ENCODE data around the gene TSTD1. TPM values are rescaled to one million over a fixed set of nuclear protein-coding genes. Genes with fewer than 3 reads are reported as not detected.

TSTD1 gene, protein sequence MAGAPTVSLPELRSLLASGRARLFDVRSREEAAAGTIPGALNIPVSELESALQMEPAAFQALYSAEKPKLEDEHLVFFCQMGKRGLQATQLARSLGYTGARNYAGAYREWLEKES
- total RNA-seq = 0.73 TPM in 1 of 2 replicates, not detected in the other
- long read RNA-seq = 0 reads

DNA sequence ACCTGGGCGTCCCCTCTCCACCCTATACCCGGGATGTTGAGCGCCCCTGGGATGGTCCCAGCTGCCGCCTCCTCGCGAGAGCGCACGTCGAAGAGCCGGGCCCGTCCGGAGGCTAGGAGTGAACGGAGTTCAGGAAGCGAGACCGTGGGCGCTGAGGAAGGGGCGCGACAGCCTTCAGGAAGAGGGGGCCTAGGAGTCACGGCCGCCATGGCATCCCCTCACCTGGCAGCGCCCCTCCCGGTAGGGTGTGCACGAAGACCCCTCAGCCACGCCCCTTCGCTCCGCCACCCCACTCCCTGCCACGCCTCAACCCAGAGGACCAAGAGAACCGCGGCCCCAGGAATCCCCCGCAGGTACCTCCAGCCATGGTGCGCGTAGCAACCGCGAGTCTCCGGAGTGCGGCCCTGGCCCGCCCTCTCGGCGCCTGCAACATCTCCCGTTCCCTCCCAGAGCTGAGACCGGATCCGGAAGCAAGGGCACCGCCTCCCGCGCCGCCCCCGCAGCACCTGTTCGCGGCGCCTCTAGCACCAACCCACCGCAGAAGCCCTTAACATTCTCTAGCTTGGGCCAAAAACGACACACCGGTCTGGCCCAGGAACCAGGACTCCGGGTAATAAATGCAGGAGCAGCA is at the start of gene TSTD1:
TSS of gene TSTD1 (minus strand) at position 442 of the 631 bp plus-strand sequence. CDS start at position 367, 75 bp downstream.
- Mint-ChIP-seq H3K27me3 (ENCODE audit: unreplicated experiment) (no peaks in the 10 kb centered on the region), H3K36me3 (ENCODE audit: unreplicated experiment) (peaks cover 24% of the 10 kb centered on the region), H3K4me3 (ENCODE audit: unreplicated experiment) (no peak within 1 kb of the TSS), H3K27ac (ENCODE audit: unreplicated experiment) (no peak within 1 kb of the TSS), H3K4me1 (ENCODE audit: unreplicated experiment) (peaks cover 5% of the 10 kb centered on the region), H3K9me3 (ENCODE audit: unreplicated experiment) (no peaks in the 10 kb centered on the region)
- TF ChIP-seq CTCF (IDR thresholded peaks at IDR 0.05) = no peak
- no peak for DNase-seq (ENCODE audit: extremely low spot score, unreplicated experiment)

DNA sequence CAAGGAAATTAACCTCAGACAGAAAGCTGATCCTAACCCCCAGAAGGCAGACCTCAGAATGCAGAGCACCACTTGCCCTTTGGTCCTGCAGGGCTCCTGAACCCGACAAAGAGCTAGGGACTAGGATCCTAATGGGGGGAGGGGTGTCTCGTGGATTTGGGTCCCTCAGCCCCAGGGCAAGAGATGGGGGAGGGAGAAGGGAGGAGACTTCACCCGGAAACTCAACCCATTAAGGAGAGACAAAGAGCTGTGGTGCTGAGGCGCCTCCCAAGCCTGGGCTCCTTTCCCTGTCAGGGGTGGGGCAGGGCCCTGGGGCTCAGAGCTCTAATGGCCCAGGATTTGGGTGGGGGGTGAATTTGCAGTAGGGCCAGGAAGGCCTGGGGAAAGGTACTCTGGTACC is 47.7 kb upstream of the TSTD1 start:
- H3K27me3 Mint-ChIP-seq (ENCODE audit: unreplicated experiment) = no peaks in the 10 kb centered on the region
- TF ChIP-seq CTCF (IDR thresholded peaks at IDR 0.05) = no peak
- no peaks in the 10 kb centered on the region for H3K9me3 Mint-ChIP-seq (ENCODE audit: unreplicated experiment)
- H3K36me3 Mint-ChIP-seq (ENCODE audit: unreplicated experiment) = no peaks in the 10 kb centered on the region
- no peak overlapping the region for H3K4me3 Mint-ChIP-seq (ENCODE audit: unreplicated experiment)
- H3K27ac Mint-ChIP-seq (ENCODE audit: unreplicated experiment) = no peak overlapping the region
- no peak for DNase-seq (ENCODE audit: extremely low spot score, unreplicated experiment)
- peaks cover 7% of the 10 kb centered on the region for H3K4me1 Mint-ChIP-seq (ENCODE audit: unreplicated experiment)

DNA sequence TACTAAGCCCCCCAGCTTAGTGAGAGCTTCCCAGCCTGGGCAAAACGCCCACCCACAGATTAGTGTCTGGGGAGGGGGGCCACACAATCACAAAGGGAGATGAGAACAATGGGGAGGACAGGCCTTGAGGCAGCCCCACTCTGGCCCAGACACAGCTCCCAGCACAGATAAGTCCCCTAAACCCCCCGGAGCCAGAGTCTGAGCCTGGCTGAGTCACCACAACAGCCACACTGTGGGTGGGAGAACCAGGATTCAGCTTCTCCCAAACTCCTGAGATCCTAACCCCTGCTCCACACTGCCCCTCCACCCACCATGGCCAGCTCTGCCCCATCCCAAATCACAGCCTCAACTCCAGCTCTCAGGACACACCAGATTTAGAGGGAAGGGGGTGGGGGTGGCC is 46.4 kb upstream of the TSTD1 start:
- Mint-ChIP-seq H3K4me1 (ENCODE audit: unreplicated experiment) (peaks cover 7% of the 10 kb centered on the region), H3K36me3 (ENCODE audit: unreplicated experiment) (no peaks in the 10 kb centered on the region), H3K9me3 (ENCODE audit: unreplicated experiment) (no peaks in the 10 kb centered on the region), H3K27ac (ENCODE audit: unreplicated experiment) (no peak overlapping the region), H3K27me3 (ENCODE audit: unreplicated experiment) (no peaks in the 10 kb centered on the region), H3K4me3 (ENCODE audit: unreplicated experiment) (no peak overlapping the region)
- DNase-seq (ENCODE audit: extremely low spot score, unreplicated experiment) = no peak
- no peak for TF ChIP-seq CTCF (IDR thresholded peaks at IDR 0.05)

DNA sequence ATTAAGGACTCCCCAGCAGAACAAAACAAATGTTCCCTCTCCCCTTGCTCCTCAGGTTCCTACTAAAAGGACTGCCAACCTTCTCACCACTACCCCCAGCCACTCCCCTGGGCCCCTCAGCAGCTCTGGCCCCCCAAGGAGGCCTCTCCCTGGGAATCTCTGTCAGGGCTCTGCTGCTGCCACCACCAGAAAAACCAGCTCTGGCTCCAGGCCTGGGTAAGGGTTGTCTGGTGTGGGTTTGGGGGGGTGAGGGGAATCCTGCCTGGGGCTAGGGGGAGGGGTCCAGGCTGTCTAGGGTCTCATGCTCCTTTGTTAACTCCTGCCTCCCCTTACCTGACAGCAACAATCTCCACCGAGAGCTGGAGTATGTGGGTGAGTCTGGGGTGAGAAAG is 45.8 kb upstream of the TSTD1 start:
- no peak for TF ChIP-seq CTCF (IDR thresholded peaks at IDR 0.05)
- H3K4me1 Mint-ChIP-seq (ENCODE audit: unreplicated experiment) = peaks cover 7% of the 10 kb centered on the region
- no peaks in the 10 kb centered on the region for H3K9me3 Mint-ChIP-seq (ENCODE audit: unreplicated experiment)
- H3K27me3 Mint-ChIP-seq (ENCODE audit: unreplicated experiment) = no peaks in the 10 kb centered on the region
- H3K4me3 Mint-ChIP-seq (ENCODE audit: unreplicated experiment) = no peak overlapping the region
- no peak overlapping the region for H3K27ac Mint-ChIP-seq (ENCODE audit: unreplicated experiment)
- no peak for DNase-seq (ENCODE audit: extremely low spot score, unreplicated experiment)
- H3K36me3 Mint-ChIP-seq (ENCODE audit: unreplicated experiment) = no peaks in the 10 kb centered on the region

DNA sequence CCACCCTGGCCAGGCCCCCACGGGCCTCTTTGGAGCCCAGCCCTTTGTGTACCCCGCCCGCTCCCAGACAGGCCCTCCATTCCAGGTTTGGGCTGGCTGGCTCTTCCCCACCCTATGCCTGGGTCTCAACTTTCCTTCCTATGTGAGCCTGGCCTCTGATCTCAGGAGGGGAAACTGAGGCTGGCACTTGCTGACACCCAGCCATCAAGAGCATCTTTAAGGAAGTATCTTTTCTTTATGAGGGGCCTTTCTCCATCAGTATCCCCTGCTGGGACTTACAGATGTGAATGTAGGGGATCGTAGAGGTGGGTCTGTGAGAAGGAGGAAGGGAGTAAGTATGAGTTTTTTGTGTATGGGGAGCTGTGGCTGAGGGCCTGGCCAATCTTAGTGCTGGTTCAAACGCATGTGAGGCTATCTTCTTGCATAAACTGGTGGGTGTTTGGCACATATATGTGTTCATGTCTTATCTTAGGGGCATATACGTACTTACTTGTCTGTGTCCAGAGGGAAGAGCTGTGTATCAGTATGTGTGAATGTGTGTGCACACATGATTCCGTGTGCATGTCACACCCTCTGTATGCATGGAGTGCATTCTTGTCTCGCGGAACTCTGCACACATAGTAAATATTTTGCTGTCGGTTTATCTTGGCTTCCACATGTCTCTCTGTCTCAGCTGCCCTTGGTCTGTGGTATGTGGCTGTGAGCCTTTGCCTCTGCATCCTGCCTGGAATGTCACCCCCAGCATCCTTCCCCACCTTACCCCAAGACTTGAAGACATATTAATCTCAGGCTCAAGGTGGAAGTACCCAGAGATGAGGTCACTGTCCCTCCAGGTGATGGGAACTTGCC is 45.2 kb upstream of the TSTD1 start:
- no peak for TF ChIP-seq CTCF (IDR thresholded peaks at IDR 0.05)
- H3K27me3 Mint-ChIP-seq (ENCODE audit: unreplicated experiment) = no peaks in the 10 kb centered on the region
- H3K4me1 Mint-ChIP-seq (ENCODE audit: unreplicated experiment) = peaks cover 7% of the 10 kb centered on the region
- no peak for DNase-seq (ENCODE audit: extremely low spot score, unreplicated experiment)
- H3K36me3 Mint-ChIP-seq (ENCODE audit: unreplicated experiment) = no peaks in the 10 kb centered on the region
- no peak overlapping the region for H3K4me3 Mint-ChIP-seq (ENCODE audit: unreplicated experiment)
- H3K9me3 Mint-ChIP-seq (ENCODE audit: unreplicated experiment) = no peaks in the 10 kb centered on the region
- no peak overlapping the region for H3K27ac Mint-ChIP-seq (ENCODE audit: unreplicated experiment)

All from osteocyte (in vitro differentiated cells).